K562 (cell line): Measurements from ENCODE around the gene KIF17.

Source experiments
- BHLHE40 ChIP-seq: IDR thresholded peaks from 2 replicates; pipeline ENCODE4 v1.6.1; 2011; ENCODE audit warnings: low read length, improper control_type of control experiment
- E2F1 ChIP-seq: sonication (generic); formaldehyde crosslinking; IDR thresholded peaks from 2 replicates; pipeline ENCODE4 v1.8.1; 2023; ENCODE audit warnings: mild to moderate bottlenecking, missing genetic modification reagents, moderate library complexity
- EZH2 ChIP-seq: IDR thresholded peaks from 2 replicates; pipeline ENCODE4 v1.6.1; 2012; ENCODE audit warnings: low read depth, mild to moderate bottlenecking, inconsistent platforms, low read length, borderline replicate concordance
- NR3C1 ChIP-seq: sonication (generic); formaldehyde crosslinking; IDR thresholded peaks from 2 replicates; pipeline ENCODE4 v1.8.1; 2022; ENCODE audit warnings: missing genetic modification reagents
- TFAM ChIP-seq: fragments of 250-450 bp; sonication (Bioruptor Pico); conservative IDR thresholded peaks from 2 replicates; pipeline ENCODE4 v1.5.0; 2021; ENCODE audit warnings: mild to moderate bottlenecking, moderate library complexity
- TRIM28 ChIP-seq: fragments of 450-650 bp; IDR thresholded peaks from 2 replicates; pipeline ENCODE4 v1.6.1; 2017
- ZNF232 ChIP-seq: sonication (generic); formaldehyde crosslinking; IDR thresholded peaks from 2 replicates; pipeline ENCODE4 v1.8.0; 2022; ENCODE audit warnings: mild to moderate bottlenecking, missing genetic modification reagents
- TF ChIP-seq, protein P1 (sequence below): fragments of 450-650 bp; IDR thresholded peaks from 2 replicates; pipeline ENCODE4 v1.6.1; 2017; ENCODE audit warnings: antibody characterized with exemption

DNA sequence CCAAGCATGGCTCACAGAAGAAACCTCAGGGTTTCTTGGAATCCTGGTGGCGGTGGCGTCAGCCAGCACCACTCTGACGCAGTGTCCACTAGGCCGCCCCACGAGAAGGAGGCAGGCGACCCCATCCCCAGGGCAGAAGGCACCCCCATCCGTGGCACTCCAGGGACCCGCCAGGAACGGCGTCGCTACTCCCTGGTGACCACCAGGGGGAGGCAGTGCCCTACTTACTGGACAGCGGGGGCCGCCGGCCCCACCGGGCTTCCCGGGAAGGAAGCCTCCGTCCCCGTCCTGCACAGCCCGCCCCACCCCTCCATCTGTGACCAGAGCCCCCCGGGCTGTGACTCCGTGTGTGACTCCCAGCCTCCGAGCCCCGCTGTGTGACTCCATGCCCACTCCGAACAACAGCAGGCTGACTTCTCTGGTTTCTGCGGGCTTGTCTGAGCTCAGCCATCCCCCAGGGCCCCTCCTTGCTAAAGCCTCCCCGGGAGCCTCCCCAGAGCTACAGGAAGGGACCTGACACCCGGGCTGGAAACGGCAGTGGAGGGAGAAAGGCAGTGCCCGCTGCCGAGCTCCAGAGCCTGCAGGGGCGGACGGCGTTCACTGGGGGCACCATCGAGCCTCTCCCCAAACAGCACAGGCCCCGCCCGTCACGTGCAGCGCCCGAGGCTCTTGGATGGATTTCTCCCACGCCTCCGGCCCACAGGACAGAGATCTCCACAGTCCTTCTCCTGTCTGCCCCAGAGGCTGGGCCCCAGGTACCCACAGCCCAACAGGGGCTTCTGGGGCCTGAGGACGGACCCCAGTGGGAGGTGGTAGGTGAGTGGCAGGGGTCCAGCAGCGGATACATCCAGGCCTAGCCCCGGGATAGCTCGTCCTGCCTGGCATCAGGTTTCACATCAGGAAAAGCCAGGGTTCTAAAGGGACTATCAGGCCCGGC lies 21.1 kb downstream of the KIF17 start:
- TF ChIP-seq E2F1 (CRISPR knock-in tag) (no peak), NR3C1 (CRISPR knock-in tag) (no peak), BHLHE40 (peak; percentile 100), EZH2 (no peak), TRIM28 (no peak), ZNF232 (CRISPR knock-in tag) (0 out of 2 replicates have a peak, but pooled peaks have one; percentile 25), TFAM (CRISPR knock-in tag) (no peak)
- TF ChIP-seq, protein P1, sequence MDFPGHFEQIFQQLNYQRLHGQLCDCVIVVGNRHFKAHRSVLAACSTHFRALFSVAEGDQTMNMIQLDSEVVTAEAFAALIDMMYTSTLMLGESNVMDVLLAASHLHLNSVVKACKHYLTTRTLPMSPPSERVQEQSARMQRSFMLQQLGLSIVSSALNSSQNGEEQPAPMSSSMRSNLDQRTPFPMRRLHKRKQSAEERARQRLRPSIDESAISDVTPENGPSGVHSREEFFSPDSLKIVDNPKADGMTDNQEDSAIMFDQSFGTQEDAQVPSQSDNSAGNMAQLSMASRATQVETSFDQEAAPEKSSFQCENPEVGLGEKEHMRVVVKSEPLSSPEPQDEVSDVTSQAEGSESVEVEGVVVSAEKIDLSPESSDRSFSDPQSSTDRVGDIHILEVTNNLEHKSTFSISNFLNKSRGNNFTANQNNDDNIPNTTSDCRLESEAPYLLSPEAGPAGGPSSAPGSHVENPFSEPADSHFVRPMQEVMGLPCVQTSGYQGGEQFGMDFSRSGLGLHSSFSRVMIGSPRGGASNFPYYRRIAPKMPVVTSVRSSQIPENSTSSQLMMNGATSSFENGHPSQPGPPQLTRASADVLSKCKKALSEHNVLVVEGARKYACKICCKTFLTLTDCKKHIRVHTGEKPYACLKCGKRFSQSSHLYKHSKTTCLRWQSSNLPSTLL, result no peak
